ENCODE measurements around the gene CARD11. TPM values are rescaled to one million over a fixed set of nuclear protein-coding genes. Genes with fewer than 3 reads are reported as not detected.
A peak's percentile ranks its signal among the peaks of the same experiment; 100 is the strongest.

CARD11 gene
- total and polyA plus RNA-seq, 2 donors (not counting 1 experiment from before 2014, with no cell fraction given) = 129 to 135 TPM

GRCh38 chr7:2872296-2872874 lies 171.3 kb downstream of the CARD11 start:
- Mint-ChIP-seq H3K9me3 (ENCODE audit: insufficient read depth) (no peaks in the 10 kb centered on the region), H3K4me1 (peaks cover 30% of the 10 kb centered on the region), H3K4me3 (no peak overlapping the region), H3K27ac (no peak overlapping the region), H3K27me3 (no peaks in the 10 kb centered on the region)
- Histone ChIP-seq H3K27ac (ENCODE audit: low read length in 2 of 2) (no peak overlapping the region), H2AFZ (ENCODE audit: insufficient read depth, low read depth, low read length, poor library complexity, severe bottlenecking) (no peak overlapping the region), H3K4me2 (replicated peaks; ENCODE audit: low read depth, low read length, poor library complexity, severe bottlenecking) (no peak overlapping the region), H3K9me3 (ENCODE audit: control extremely low read depth in 1 of 3, control insufficient read depth in 2 of 3, insufficient read depth in 1 of 3, low read length in 2 of 3) (no peaks in the 10 kb centered on the region), H3K27me3 (replicated peaks in 1 of 4; ENCODE audit: control extremely low read depth in 1 of 4, control insufficient read depth in 3 of 4, insufficient read depth in 4 of 4, low read length in 3 of 4) (no peaks in the 10 kb centered on the region), H3K4me3 (ENCODE audit: control extremely low read depth in 1 of 5, extremely low read depth in 1 of 5, insufficient read depth in 1 of 5, low read depth in 2 of 5, low read length in 4 of 5) (no peak overlapping the region), H3K79me2 (ENCODE audit: control insufficient read depth, insufficient read depth, low read length) (no peaks in the 10 kb centered on the region), H3K4me1 (ENCODE audit: control insufficient read depth in 2 of 2, insufficient read depth in 2 of 2, low read length in 2 of 2) (peaks cover 17 to 20% of the 10 kb centered on the region in 2 donors), H4K20me1 (ENCODE audit: control insufficient read depth, insufficient read depth, low read length, poor library complexity, severe bottlenecking) (no peaks in the 10 kb centered on the region), H3K36me3 (replicated peaks in 1 of 2; ENCODE audit: control extremely low read depth in 1 of 2, control insufficient read depth in 1 of 2, extremely low read depth in 1 of 2, insufficient read depth in 2 of 2, low read length in 1 of 2) (no peaks in the 10 kb centered on the region), H3K9ac (ENCODE audit: low read length) (no peak overlapping the region)
- no peak for DNase-seq
- no peak for ATAC-seq (ENCODE audit: low read depth)
- 85% methylated on average over 9 of the region's 10 CpGs for WGBS (ENCODE audit: insufficient coverage)
- intact Hi-C loops (cut with micrococcal nuclease) = no loop called here
- ChIA-PET POLR2A (no interaction called here), CTCF (interaction anchor here (0.6 kb wide), 1 partner anchor 13 kb away, joined by 3 read pairs; no protein-coding TSS in a partner anchor)
- no peak for TF ChIP-seq EZH2 (IDR thresholded peaks at IDR 0.05; ENCODE audit: borderline replicate concordance, insufficient read depth, low read depth, low read length, poor library complexity, severe bottlenecking)
- TF ChIP-seq, protein P1, sequence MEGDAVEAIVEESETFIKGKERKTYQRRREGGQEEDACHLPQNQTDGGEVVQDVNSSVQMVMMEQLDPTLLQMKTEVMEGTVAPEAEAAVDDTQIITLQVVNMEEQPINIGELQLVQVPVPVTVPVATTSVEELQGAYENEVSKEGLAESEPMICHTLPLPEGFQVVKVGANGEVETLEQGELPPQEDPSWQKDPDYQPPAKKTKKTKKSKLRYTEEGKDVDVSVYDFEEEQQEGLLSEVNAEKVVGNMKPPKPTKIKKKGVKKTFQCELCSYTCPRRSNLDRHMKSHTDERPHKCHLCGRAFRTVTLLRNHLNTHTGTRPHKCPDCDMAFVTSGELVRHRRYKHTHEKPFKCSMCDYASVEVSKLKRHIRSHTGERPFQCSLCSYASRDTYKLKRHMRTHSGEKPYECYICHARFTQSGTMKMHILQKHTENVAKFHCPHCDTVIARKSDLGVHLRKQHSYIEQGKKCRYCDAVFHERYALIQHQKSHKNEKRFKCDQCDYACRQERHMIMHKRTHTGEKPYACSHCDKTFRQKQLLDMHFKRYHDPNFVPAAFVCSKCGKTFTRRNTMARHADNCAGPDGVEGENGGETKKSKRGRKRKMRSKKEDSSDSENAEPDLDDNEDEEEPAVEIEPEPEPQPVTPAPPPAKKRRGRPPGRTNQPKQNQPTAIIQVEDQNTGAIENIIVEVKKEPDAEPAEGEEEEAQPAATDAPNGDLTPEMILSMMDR (IDR thresholded peaks at IDR 0.05) = no peak

GRCh38 chr7:2870471-2870931 lies 173.2 kb downstream of the CARD11 start:
- peak overlapping the region; percentile 77 for H3K4me3 Mint-ChIP-seq
- intact Hi-C loops (cut with micrococcal nuclease) = no loop called here
- no peaks in the 10 kb centered on the region for H3K27me3 Mint-ChIP-seq
- ChIA-PET CTCF (interaction anchor here (0.6 to 1.5 kb wide), 6 partner anchors 17 to 632 kb away, joined by 3 read pairs; no protein-coding TSS in a partner anchor), POLR2A (interaction anchor here (0.6 kb wide), 1 partner anchor 71 kb away, joined by 3 read pairs; no protein-coding TSS in a partner anchor)
- H3K27ac ChIP-seq (ENCODE audit: low read length in 2 of 2) = peak overlapping the region; percentile 1 to 16
- peak overlapping the region; percentile 85 for H2AFZ ChIP-seq (ENCODE audit: insufficient read depth, low read depth, low read length, poor library complexity, severe bottlenecking)
- no peaks in the 10 kb centered on the region for H3K9me3 Mint-ChIP-seq (ENCODE audit: insufficient read depth)
- ATAC-seq (ENCODE audit: low read depth) (peak; percentile 82), DNase-seq (peak; percentile 68)
- peak overlapping the region; percentile 77 for H3K4me2 ChIP-seq (replicated peaks; ENCODE audit: low read depth, low read length, poor library complexity, severe bottlenecking)
- no peaks in the 10 kb centered on the region for H3K79me2 ChIP-seq (ENCODE audit: control insufficient read depth, insufficient read depth, low read length)
- H4K20me1 ChIP-seq (ENCODE audit: control insufficient read depth, insufficient read depth, low read length, poor library complexity, severe bottlenecking) = no peaks in the 10 kb centered on the region
- 3% methylated on average over 10 of the region's 10 CpGs for WGBS (ENCODE audit: insufficient coverage)
- H3K9me3 ChIP-seq (ENCODE audit: control extremely low read depth in 1 of 3, control insufficient read depth in 2 of 3, insufficient read depth in 1 of 3, low read length in 2 of 3) = no peaks in the 10 kb centered on the region
- no peaks in the 10 kb centered on the region for H3K36me3 ChIP-seq (replicated peaks in 1 of 2; ENCODE audit: control extremely low read depth in 1 of 2, control insufficient read depth in 1 of 2, extremely low read depth in 1 of 2, insufficient read depth in 2 of 2, low read length in 1 of 2)
- TF ChIP-seq EZH2 (IDR thresholded peaks at IDR 0.05; ENCODE audit: borderline replicate concordance, insufficient read depth, low read depth, low read length, poor library complexity, severe bottlenecking) = no peak
- TF ChIP-seq, protein P1 (IDR thresholded peaks at IDR 0.05) = no peak
- H3K4me3 ChIP-seq (ENCODE audit: control extremely low read depth in 1 of 5, extremely low read depth in 1 of 5, insufficient read depth in 1 of 5, low read depth in 2 of 5, low read length in 4 of 5) = peak overlapping the region in 4 of 5 experiments; percentile 12 to 66 (median 36)
- H3K9ac ChIP-seq (ENCODE audit: low read length) = peak overlapping the region; percentile 57
- no peaks in the 10 kb centered on the region for H3K27me3 ChIP-seq (replicated peaks in 1 of 4; ENCODE audit: control extremely low read depth in 1 of 4, control insufficient read depth in 3 of 4, insufficient read depth in 4 of 4, low read length in 3 of 4)
- H3K4me1 ChIP-seq (ENCODE audit: control insufficient read depth in 2 of 2, insufficient read depth in 2 of 2, low read length in 2 of 2) = peaks cover 17 to 20% of the 10 kb centered on the region in 2 donors
- peaks cover 30% of the 10 kb centered on the region for H3K4me1 Mint-ChIP-seq
- H3K27ac Mint-ChIP-seq = peak overlapping the region; percentile 72
